ENCODE results near the gene CDH4. TPM values are rescaled to one million over a fixed set of nuclear protein-coding genes. Genes with fewer than 3 reads are reported as not detected.

Gene CDH4
- total and polyA plus RNA-seq, 2 of the 4 experiments (the other 2 are of a cell fraction) = 1.6 to 3.5 TPM

DNA sequence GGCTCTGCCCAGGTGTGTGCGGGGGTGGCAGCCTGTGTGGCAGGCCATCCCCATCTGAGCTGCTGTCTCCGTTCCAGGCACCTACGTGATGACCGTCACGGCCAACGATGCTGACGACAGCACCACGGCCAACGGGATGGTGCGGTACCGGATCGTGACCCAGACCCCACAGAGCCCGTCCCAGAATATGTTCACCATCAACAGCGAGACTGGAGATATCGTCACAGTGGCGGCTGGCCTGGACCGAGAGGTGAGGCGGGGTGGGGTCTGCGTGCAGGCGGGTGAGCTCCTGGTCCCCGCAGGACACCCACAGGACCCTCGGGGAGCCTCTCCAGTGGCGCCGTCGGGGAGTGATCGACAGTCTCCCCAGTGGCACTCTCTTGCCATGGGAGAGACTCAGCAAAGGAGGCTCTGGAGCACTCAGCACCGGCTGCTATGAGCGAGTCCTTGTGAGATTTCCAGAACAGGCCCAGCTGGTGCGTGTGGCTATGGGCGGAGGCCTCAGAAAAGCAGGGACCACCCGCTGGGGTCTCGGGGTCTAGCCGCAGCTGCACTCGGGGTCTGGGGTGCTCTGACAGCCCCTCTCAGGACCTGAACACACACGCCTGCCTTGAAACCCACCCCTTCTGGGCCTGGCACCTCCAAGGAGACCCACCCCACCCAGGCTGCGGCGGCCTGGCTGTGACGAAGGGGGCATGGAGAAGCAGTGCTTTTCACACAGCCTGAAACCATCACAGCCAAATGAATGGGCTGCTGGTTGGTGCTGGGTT is 621.8 kb downstream of the CDH4 start:
- CTCF ChIA-PET = no interaction called here
- in situ Hi-C loops (cut with MboI; ENCODE audit: low sequenced_read_pairs) = no loop called here
- Histone ChIP-seq H3K4me2 (ENCODE audit: low read depth, low read length) (no peak overlapping the region), H3K27me3 (ENCODE audit: control insufficient read depth, insufficient read depth, low read length) (no peaks in the 10 kb centered on the region; the same call in 1 of the 2 replicates), H3K56ac (ENCODE audit: extremely low read depth, insufficient read depth, low read length) (no peak overlapping the region), H2BK120ac (ENCODE audit: low read depth, low read length) (no peak overlapping the region), H4K8ac (ENCODE audit: low read depth in 2 of 2, low read length in 2 of 2) (no peak overlapping the region), H3K4me3 (ENCODE audit: insufficient read depth, low read depth, low read length) (no peak overlapping the region), H3K79me1 (ENCODE audit: low read depth in 1 of 2, low read length in 2 of 2) (no peaks in the 10 kb centered on the region), H3K9me1 (ENCODE audit: insufficient read depth, low read length) (no peaks in the 10 kb centered on the region), H3K18ac (ENCODE audit: low read depth, low read length) (no peak overlapping the region), H2AK5ac (ENCODE audit: low read depth, low read length) (no peak overlapping the region), H4K5ac (ENCODE audit: low read depth, low read length) (no peak overlapping the region), H3K14ac (replicated peaks; ENCODE audit: low read depth, low read length) (no peak overlapping the region), H3K4me1 (ENCODE audit: control insufficient read depth, insufficient read depth, low read length) (no peaks in the 10 kb centered on the region), H3K9ac (ENCODE audit: low read depth, low read length) (no peak overlapping the region), H3K9me3 (ENCODE audit: control insufficient read depth, insufficient read depth, low read length) (peaks cover 7% of the 10 kb centered on the region), H3K36me3 (ENCODE audit: control insufficient read depth, insufficient read depth, low read length) (no peaks in the 10 kb centered on the region), H3K27ac (ENCODE audit: insufficient read depth, low read length) (no peak overlapping the region), H2AFZ (replicated peaks; ENCODE audit: low read length, poor library complexity) (no peak overlapping the region), H2BK5ac (ENCODE audit: low read depth, low read length, poor library complexity, severe bottlenecking) (no peak overlapping the region), H2AK9ac (replicated peaks; ENCODE audit: low read depth, low read length, poor library complexity) (no peak overlapping the region), H3K4ac (ENCODE audit: low read depth, low read length) (no peak overlapping the region), H2BK20ac (ENCODE audit: low read depth, low read length) (no peak overlapping the region), H2BK15ac (ENCODE audit: low read depth, low read length) (no peak overlapping the region), H4K91ac (ENCODE audit: insufficient read depth, low read depth, low read length) (no peak overlapping the region), H3K23ac (ENCODE audit: low read depth, low read length) (no peak overlapping the region), H4K20me1 (ENCODE audit: insufficient read depth, low read length) (no peaks in the 10 kb centered on the region)
- BruUV-seq (replicated peaks) = no TSS peak
- ATAC-seq (ENCODE audit: low read depth) = no peak
- POLR2A ChIA-PET (ENCODE audit: unreplicated experiment) = no interaction called here
- DNase-seq = no peak
- intact Hi-C loops (cut with micrococcal nuclease) = loop anchor here (2.0 kb wide), 1 partner anchor 611 kb away; no protein-coding TSS in a partner anchor
- WGBS, 2 experiments (ENCODE audit: extremely low coverage in 2 of 2, insufficient read length in 1 of 2) = 90% methylated on average over 28 of the region's 38 CpGs; no CpG with 5 or more reads in 1 of the 2 experiments
- TF ChIP-seq, protein P1, sequence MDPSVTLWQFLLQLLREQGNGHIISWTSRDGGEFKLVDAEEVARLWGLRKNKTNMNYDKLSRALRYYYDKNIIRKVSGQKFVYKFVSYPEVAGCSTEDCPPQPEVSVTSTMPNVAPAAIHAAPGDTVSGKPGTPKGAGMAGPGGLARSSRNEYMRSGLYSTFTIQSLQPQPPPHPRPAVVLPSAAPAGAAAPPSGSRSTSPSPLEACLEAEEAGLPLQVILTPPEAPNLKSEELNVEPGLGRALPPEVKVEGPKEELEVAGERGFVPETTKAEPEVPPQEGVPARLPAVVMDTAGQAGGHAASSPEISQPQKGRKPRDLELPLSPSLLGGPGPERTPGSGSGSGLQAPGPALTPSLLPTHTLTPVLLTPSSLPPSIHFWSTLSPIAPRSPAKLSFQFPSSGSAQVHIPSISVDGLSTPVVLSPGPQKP (IDR thresholded peaks at IDR 0.05; ENCODE audit: borderline replicate concordance, low read depth, low read length) = no peak
- TF ChIP-seq RAD21 (IDR thresholded peaks at IDR 0.05; ENCODE audit: low read length) (no peak), FOS (IDR thresholded peaks at IDR 0.05; ENCODE audit: low read depth, low read length) (no peak), NFE2L2 (IDR thresholded peaks at IDR 0.05; ENCODE audit: low read depth, low read length) (no peak), POLR2A (IDR thresholded peaks at IDR 0.05; ENCODE audit: low read depth, low read length) (no peak), RFX5 (IDR thresholded peaks at IDR 0.05; ENCODE audit: low read depth, low read length) (no peak), BHLHE40 (IDR thresholded peaks at IDR 0.05; ENCODE audit: low read depth, low read length) (no peak), MAZ (IDR thresholded peaks at IDR 0.05; ENCODE audit: borderline replicate concordance, low read depth, low read length) (no peak), RCOR1 (IDR thresholded peaks at IDR 0.05; ENCODE audit: insufficient replicate concordance, low read length) (no peak)
- TF ChIP-seq, protein P2, sequence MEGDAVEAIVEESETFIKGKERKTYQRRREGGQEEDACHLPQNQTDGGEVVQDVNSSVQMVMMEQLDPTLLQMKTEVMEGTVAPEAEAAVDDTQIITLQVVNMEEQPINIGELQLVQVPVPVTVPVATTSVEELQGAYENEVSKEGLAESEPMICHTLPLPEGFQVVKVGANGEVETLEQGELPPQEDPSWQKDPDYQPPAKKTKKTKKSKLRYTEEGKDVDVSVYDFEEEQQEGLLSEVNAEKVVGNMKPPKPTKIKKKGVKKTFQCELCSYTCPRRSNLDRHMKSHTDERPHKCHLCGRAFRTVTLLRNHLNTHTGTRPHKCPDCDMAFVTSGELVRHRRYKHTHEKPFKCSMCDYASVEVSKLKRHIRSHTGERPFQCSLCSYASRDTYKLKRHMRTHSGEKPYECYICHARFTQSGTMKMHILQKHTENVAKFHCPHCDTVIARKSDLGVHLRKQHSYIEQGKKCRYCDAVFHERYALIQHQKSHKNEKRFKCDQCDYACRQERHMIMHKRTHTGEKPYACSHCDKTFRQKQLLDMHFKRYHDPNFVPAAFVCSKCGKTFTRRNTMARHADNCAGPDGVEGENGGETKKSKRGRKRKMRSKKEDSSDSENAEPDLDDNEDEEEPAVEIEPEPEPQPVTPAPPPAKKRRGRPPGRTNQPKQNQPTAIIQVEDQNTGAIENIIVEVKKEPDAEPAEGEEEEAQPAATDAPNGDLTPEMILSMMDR (conservative IDR thresholded peaks at IDR 0.05; ENCODE audit: low read depth, low read length) = no peak
- dilution Hi-C loops (cut with HindIII; ENCODE audit: low sequenced_read_pairs, unreplicated experiment) = no loop called here

All from IMR-90 (cell line).